ENCODE results near the gene MFAP4.

- no peak for TF ChIP-seq CTCF (IDR thresholded peaks at IDR 0.05; ENCODE audit: low read depth, low read length, missing input control)
- TF ChIP-seq SP1 (IDR thresholded peaks at IDR 0.05), result no peak
Observed at GRCh38 chr17:19404264-19404663, 17.3 kb upstream of the MFAP4 start.

Data from liver (tissue), 3 donors.